ENCODE results near the gene ABTB2. TPM values are rescaled to one million over a fixed set of nuclear protein-coding genes. Genes with fewer than 3 reads are reported as not detected.

ABTB2 gene
- total RNA-seq, 4 donors from 2014 or later = 0.79 to 4.1 (median 3.7) TPM

DNA sequence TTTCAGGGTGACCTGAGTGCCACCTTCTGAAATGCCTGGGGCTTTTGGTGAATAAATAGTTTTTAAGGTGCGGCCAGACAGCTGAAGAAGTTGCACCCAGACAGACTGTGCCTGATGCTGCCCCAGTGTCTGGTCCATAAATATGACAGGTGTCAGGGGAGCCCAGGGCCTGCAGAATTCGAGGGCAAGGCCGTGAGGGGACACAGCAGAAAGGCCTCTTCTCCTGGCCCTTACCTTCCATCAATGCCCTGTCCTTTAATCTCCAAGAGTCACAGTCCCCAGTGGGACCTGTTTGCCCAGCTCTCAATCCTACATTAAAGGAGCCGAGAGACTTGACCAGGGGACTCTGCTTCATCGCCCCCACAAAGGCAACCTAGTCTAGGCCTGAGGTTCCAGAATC lies 206.6 kb downstream of the ABTB2 start:
- H3K4me3 ChIP-seq = no peak overlapping the region
- peaks cover 3 to 23% (median 14%) of the 10 kb centered on the region in 3 donors for H3K4me1 ChIP-seq
- no peak overlapping the region for H3K27ac ChIP-seq
- peaks cover 16 to 76% (median 18%) of the 10 kb centered on the region in 3 donors for H3K36me3 ChIP-seq
- 92 to 100% methylated on average over 1 to 3 of the region's 5 CpGs for WGBS, 2 donors
- H3K27me3 ChIP-seq = no peaks in the 10 kb centered on the region
- H3K9me3 ChIP-seq = no peaks in the 10 kb centered on the region
- intact Hi-C loops (cut with DNase I) = no loop called here
- DNase-seq = no peak
- TF ChIP-seq POLR2A (IDR thresholded peaks at IDR 0.05) = no peak
- TF ChIP-seq, protein P1, sequence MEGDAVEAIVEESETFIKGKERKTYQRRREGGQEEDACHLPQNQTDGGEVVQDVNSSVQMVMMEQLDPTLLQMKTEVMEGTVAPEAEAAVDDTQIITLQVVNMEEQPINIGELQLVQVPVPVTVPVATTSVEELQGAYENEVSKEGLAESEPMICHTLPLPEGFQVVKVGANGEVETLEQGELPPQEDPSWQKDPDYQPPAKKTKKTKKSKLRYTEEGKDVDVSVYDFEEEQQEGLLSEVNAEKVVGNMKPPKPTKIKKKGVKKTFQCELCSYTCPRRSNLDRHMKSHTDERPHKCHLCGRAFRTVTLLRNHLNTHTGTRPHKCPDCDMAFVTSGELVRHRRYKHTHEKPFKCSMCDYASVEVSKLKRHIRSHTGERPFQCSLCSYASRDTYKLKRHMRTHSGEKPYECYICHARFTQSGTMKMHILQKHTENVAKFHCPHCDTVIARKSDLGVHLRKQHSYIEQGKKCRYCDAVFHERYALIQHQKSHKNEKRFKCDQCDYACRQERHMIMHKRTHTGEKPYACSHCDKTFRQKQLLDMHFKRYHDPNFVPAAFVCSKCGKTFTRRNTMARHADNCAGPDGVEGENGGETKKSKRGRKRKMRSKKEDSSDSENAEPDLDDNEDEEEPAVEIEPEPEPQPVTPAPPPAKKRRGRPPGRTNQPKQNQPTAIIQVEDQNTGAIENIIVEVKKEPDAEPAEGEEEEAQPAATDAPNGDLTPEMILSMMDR (IDR thresholded peaks at IDR 0.05) = no peak

DNA sequence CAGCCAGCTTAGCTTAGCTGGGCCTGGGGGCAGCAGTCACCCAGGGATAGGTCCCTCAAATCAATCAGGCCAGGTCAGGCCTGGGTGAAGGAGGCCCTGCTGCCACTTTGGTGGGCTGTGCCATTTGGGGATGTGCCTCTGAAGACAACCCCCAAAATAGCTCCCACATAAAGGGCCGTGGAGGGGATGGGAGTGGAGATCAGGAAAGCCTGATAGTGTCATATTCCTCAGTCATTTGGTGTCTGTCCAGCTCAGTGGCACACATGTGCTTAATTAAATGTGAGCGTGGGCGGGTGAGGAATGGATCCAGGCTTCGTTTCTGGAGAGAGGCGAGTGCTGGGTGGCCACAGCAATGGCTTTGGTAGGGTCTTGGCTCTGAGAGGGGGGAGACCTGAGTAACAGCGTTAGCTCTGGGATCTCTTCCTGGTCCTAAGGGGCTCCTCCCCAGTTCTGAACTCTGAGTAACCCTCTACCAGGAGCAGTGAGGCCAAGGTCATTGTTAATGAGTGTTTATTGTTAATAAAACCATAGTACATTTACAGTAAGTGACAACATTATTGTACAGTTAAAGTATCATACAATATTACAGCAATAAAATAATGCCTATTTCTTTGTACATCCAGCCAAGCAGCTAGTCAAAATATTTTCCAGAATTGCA lies 207.2 kb downstream of the ABTB2 start:
- 74 to 100% methylated on average over 1 to 5 of the region's 6 CpGs for WGBS, 2 donors
- no peak for TF ChIP-seq POLR2A (IDR thresholded peaks at IDR 0.05)
- TF ChIP-seq, protein P1 (IDR thresholded peaks at IDR 0.05) = no peak
- no peak overlapping the region for H3K27ac ChIP-seq
- H3K9me3 ChIP-seq = no peaks in the 10 kb centered on the region
- intact Hi-C loops (cut with DNase I) = no loop called here
- no peak overlapping the region for H3K4me3 ChIP-seq
- H3K4me1 ChIP-seq = peaks cover 3 to 17% (median 11%) of the 10 kb centered on the region in 3 donors
- H3K36me3 ChIP-seq = peaks cover 18 to 81% (median 18%) of the 10 kb centered on the region in 3 donors
- H3K27me3 ChIP-seq = no peaks in the 10 kb centered on the region
- no peak for DNase-seq

DNA sequence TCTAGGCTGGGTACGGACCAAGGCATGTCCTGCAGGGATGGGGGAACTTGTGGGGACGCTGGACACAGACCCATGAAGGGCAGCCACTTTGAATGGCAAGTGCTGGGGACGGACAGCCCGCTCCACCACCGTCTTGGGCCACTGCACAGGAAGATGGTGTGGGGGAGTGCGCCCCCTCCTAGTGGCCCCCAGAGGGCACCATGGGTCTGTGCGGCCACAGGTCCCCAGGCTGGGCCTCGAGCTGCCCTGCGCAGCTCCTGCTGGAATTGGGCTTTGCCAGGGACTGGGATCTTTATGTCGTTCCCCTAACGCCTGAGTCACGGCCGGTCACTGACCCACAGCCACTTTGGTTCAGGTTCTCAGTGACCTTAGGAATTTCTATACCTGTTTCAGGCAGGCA lies 208.0 kb downstream of the ABTB2 start:
- TF ChIP-seq, protein P1 (IDR thresholded peaks at IDR 0.05) = peak in 1 of 6 experiments; percentile 28
- no peak for TF ChIP-seq POLR2A (IDR thresholded peaks at IDR 0.05)
- intact Hi-C loops (cut with DNase I) = no loop called here
- Histone ChIP-seq H3K4me3 (no peak overlapping the region), H3K9me3 (no peaks in the 10 kb centered on the region), H3K36me3 (peaks cover 18 to 84% (median 18%) of the 10 kb centered on the region in 3 donors), H3K4me1 (peaks cover 2 to 9% (median 3%) of the 10 kb centered on the region in 3 donors), H3K27me3 (no peaks in the 10 kb centered on the region), H3K27ac (no peak overlapping the region)
- DNase-seq = no peak
- WGBS, 2 donors = 74 to 80% methylated on average over 4 to 7 of the region's 13 CpGs

DNA sequence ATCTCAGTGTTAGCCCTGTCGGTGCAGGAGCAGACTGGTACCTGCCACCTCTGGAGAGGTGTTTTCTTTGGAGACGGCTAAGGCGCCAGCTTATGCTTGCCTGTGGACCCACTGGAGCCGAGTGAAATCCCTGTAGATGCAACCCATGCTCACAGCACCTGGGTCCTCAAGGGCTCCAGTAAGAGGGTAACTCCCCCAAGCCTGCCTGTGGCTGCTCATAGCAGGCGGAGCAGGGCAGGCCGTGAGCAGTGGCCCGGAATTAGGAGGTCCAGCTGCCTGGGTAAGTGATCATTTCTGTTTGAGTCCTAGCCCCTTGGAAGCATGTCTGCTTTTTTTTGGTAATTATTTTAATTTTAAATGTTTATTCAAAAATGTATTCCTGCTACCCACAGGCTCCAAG lies 208.5 kb downstream of the ABTB2 start:
- no peaks in the 10 kb centered on the region for H3K27me3 ChIP-seq
- peaks cover 0 to 4% (median 3%) of the 10 kb centered on the region in 3 donors for H3K4me1 ChIP-seq
- intact Hi-C loops (cut with DNase I) = no loop called here
- WGBS, 2 donors = 87 to 93% methylated on average over 6 to 7 of the region's 7 CpGs
- H3K4me3 ChIP-seq = no peak overlapping the region
- H3K9me3 ChIP-seq = no peaks in the 10 kb centered on the region
- H3K36me3 ChIP-seq = peaks cover 18 to 88% (median 22%) of the 10 kb centered on the region in 3 donors
- TF ChIP-seq POLR2A (IDR thresholded peaks at IDR 0.05) = no peak
- TF ChIP-seq, protein P1 (IDR thresholded peaks at IDR 0.05) = no peak
- H3K27ac ChIP-seq = no peak overlapping the region
- DNase-seq = no peak

DNA sequence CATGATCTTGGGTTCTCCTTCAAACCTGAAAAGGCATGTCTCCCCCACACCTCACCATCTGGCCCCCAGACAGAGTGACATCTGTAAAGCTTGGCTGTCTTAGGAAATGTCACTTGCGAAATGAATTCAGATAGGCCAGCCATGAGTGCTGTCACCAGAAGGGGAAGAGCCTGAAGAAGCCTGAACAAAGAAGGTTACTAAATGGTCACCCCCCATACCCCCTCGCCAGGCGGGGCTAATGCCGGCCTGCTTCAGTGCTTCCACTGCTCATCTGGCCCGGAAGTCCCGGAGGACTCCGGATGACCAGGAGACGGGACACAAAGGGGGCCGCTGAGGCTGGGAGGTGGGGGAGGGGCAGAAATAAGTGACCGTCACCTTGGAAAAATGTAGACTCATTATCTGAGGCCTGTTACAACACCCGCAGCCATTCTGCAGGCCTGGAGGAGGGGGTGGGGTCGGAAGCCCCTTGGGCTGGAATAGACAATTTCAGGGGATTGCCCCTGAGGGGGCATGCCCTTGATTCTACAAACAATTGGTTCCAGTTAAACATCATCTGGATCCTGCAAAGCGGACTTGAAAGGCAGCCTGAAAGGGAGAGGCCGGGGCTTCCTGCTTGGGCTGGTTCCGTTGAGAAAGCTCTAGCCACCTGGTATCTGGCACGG lies 209.2 kb downstream of the ABTB2 start:
- DNase-seq = no peak
- no peak overlapping the region for H3K4me3 ChIP-seq
- 83 to 92% methylated on average over 5 to 13 of the region's 16 CpGs for WGBS, 2 donors
- peaks cover 19 to 95% (median 26%) of the 10 kb centered on the region in 3 donors for H3K36me3 ChIP-seq
- H3K27ac ChIP-seq = no peak overlapping the region
- no peaks in the 10 kb centered on the region for H3K27me3 ChIP-seq
- intact Hi-C loops (cut with DNase I) = no loop called here
- TF ChIP-seq, protein P1 (IDR thresholded peaks at IDR 0.05) = no peak
- TF ChIP-seq POLR2A (IDR thresholded peaks at IDR 0.05) = no peak
- H3K4me1 ChIP-seq = no peaks in the 10 kb centered on the region
- H3K9me3 ChIP-seq = no peaks in the 10 kb centered on the region

Data from esophagus squamous epithelium (tissue), 5 donors.